Epithelial cell of esophagus (primary cell): ENCODE data around the gene NRG2.

Experiments
- DNase-seq: peaks from one replicate; pipeline ENCODE4 v3.0.0; 2010; ENCODE audit warnings: low read depth
- H3K4me3 ChIP-seq: 2 replicates; pipeline ENCODE4 v1.5.1; 2011; ENCODE audit warnings: mild to moderate bottlenecking, low read length, control low read depth
- TF ChIP-seq, protein P1 (sequence below): IDR thresholded peaks from 2 replicates; pipeline ENCODE4 v1.5.1; 2011; ENCODE audit warnings: low read depth, mild to moderate bottlenecking, low read length, control low read depth, inconsistent platforms; ENCODE audit not compliant: insufficient read depth; ENCODE audit errors: missing control alignments

NRG2 gene

DNA sequence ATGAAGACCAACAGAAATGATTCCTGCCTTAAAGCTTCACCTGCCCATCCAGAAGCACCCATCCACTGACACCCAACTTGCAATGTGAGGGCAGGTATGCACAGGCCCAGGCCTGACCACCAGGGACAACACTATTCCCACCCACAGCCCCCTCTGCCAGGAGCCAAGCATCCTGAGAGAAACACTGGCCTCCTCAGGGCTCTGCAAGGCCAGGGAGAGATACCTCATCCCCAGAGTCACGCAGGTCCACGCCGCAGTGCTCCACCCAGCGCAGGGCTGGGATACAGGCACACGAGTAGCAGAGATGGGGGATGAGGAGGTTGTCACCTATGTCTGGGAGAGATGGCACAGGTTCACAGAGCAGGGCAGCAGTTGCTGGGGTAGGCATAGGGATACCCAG lies 148.1 kb downstream of the NRG2 start:
- H3K4me3 ChIP-seq = no peak overlapping the region
- DNase-seq = no peak
- TF ChIP-seq, protein P1, sequence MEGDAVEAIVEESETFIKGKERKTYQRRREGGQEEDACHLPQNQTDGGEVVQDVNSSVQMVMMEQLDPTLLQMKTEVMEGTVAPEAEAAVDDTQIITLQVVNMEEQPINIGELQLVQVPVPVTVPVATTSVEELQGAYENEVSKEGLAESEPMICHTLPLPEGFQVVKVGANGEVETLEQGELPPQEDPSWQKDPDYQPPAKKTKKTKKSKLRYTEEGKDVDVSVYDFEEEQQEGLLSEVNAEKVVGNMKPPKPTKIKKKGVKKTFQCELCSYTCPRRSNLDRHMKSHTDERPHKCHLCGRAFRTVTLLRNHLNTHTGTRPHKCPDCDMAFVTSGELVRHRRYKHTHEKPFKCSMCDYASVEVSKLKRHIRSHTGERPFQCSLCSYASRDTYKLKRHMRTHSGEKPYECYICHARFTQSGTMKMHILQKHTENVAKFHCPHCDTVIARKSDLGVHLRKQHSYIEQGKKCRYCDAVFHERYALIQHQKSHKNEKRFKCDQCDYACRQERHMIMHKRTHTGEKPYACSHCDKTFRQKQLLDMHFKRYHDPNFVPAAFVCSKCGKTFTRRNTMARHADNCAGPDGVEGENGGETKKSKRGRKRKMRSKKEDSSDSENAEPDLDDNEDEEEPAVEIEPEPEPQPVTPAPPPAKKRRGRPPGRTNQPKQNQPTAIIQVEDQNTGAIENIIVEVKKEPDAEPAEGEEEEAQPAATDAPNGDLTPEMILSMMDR = no peak

GRCh38 chr5:139893873-139894272 lies 149.2 kb downstream of the NRG2 start:
- no peak overlapping the region for H3K4me3 ChIP-seq
- DNase-seq = no peak
- TF ChIP-seq, protein P1 = no peak

DNA sequence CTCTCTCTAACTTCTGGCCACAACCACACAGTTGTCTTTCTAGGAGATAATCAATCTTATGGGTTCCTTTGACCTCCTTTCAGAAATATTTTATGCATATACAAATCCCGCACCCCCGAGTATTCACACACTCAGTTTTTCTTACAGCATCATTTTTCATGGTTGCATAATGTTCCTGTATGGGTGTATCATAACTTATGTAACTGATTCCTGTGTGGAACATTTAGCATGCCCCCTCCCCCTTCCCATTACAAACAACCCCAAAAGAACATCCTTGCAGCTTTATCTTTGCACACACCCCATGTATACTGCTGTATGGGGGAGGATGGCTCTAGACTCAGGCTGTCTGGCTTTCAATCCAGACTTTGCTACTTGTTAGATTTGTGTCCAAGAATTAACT lies 153.7 kb downstream of the NRG2 start:
- no peak for DNase-seq
- TF ChIP-seq, protein P1 = no peak
- H3K4me3 ChIP-seq = no peak overlapping the region

DNA sequence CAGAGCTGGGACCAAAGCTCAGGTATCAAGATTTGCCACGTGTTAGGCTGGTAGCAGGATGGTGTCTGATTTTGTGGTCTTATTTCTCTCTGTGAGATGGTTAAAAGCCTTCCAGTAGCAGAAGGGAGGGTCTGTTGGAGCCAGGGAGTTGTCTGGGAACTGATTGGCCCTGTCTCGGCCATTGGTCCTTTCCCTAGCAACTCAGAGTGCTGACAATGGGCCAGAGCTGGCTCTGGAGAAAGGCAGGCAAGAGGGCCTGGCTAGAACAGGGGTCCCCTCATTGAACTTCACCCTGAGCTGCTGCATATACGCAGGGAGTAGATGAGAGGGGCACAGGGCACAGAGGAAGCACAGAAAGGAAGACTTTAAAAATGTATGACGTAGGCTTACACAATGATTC lies 154.7 kb downstream of the NRG2 start:
- TF ChIP-seq, protein P1 = no peak
- no peak for DNase-seq
- H3K4me3 ChIP-seq = no peak overlapping the region

DNA sequence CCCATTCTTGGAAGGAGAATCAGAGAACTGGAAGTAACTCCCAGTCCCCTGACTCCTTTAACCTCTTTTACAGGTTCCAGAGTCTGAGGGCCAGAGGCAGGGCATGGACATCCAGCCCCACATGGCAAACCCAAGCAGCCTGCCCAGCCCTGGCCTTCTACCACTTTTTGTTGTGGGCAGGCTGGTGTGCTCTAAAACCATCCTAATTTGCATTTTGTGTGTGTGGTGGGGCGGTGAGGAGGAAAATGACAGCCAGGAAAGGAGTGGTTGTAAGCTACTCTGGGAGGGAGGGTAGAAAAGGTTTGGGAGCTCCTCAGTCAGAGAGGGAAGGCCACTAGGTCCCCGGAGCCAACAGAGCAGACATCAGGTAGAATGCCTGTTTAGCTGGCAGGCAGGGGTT lies 156.9 kb downstream of the NRG2 start:
- H3K4me3 ChIP-seq = no peak overlapping the region
- no peak for DNase-seq
- TF ChIP-seq, protein P1 = no peak

GRCh38 chr5:139885857-139886208 lies 157.3 kb downstream of the NRG2 start:
- H3K4me3 ChIP-seq = no peak overlapping the region
- no peak for DNase-seq
- TF ChIP-seq, protein P1 = no peak

- H3K4me3 ChIP-seq = no peak overlapping the region
- TF ChIP-seq, protein P1 = no peak
- DNase-seq = no peak
These were observed 157.8 kb downstream of the NRG2 start for GRCh38 chr5:139885172-139885856.
